H9 (cell line): ENCODE measurements around the gene ANKRD12. TPM values are rescaled to one million over a fixed set of nuclear protein-coding genes. Genes with fewer than 3 reads are reported as not detected.

Experiments
- DNase-seq: peaks from one replicate; pipeline ENCODE4 v3.0.0-alpha.2; 2017
- H2AFZ ChIP-seq: one replicate; pipeline ENCODE4 v1.6.1; 2013; ENCODE audit warnings: mild to moderate bottlenecking, low read length, control low read depth, moderate library complexity
- H2AK5ac ChIP-seq: 2 replicates; pipeline ENCODE4 v1.6.1; 2013; ENCODE audit warnings: low read length, control low read depth, mixed read lengths; ENCODE audit not compliant: insufficient read length
- H2BK120ac ChIP-seq: one replicate; pipeline ENCODE4 v1.6.1; 2013; ENCODE audit warnings: low read depth, mild to moderate bottlenecking, low read length, control low read depth, inconsistent platforms; ENCODE audit not compliant: poor library complexity, severe bottlenecking
- H2BK12ac ChIP-seq: 2 replicates; pipeline ENCODE4 v1.6.1; 2013; ENCODE audit warnings: low read length, control low read depth, mixed read lengths, low read depth; ENCODE audit not compliant: insufficient read length
- H2BK15ac ChIP-seq: 2 replicates; pipeline ENCODE4 v1.6.1; 2013; ENCODE audit warnings: low read depth, low read length, control low read depth
- H2BK20ac ChIP-seq: one replicate; pipeline ENCODE4 v1.6.1; 2013; ENCODE audit warnings: low read depth, mild to moderate bottlenecking, low read length, control low read depth, inconsistent platforms; ENCODE audit not compliant: poor library complexity, severe bottlenecking
- H2BK5ac ChIP-seq: 2 replicates; pipeline ENCODE4 v1.6.1; 2013; ENCODE audit warnings: low read length, control low read depth, mixed read lengths; ENCODE audit not compliant: insufficient read length
- H3K14ac ChIP-seq: 2 replicates; pipeline ENCODE4 v1.6.1; 2013; ENCODE audit warnings: low read length, control low read depth; ENCODE audit not compliant: insufficient read depth
- H3K18ac ChIP-seq: 2 replicates; pipeline ENCODE4 v1.6.1; 2013; ENCODE audit warnings: low read depth, mild to moderate bottlenecking, mixed read lengths, low read length, control low read depth; ENCODE audit not compliant: insufficient read length
- H3K23ac ChIP-seq: 2 replicates; pipeline ENCODE4 v1.6.1; 2013; ENCODE audit warnings: low read length, control low read depth, mixed read lengths, low read depth; ENCODE audit not compliant: insufficient read length
- H3K23me2 ChIP-seq: 2 replicates; pipeline ENCODE4 v1.6.1; 2013; ENCODE audit warnings: low read depth, mild to moderate bottlenecking, mixed read lengths, low read length, control low read depth; ENCODE audit not compliant: insufficient read length, poor library complexity, severe bottlenecking
- H3K27ac ChIP-seq: 2 replicates; pipeline ENCODE4 v1.5.1; 2013; ENCODE audit warnings: low read length, control low read depth, mixed read lengths, low read depth; ENCODE audit not compliant: insufficient read length
- H3K27me3 ChIP-seq: 2 replicates; pipeline ENCODE4 v1.6.1; 2013; ENCODE audit warnings: low read length, control low read depth, inconsistent platforms; ENCODE audit not compliant: insufficient read depth
- H3K4ac ChIP-seq: 2 replicates; pipeline ENCODE4 v1.6.1; 2013; ENCODE audit warnings: low read depth, mild to moderate bottlenecking, control low read depth, inconsistent platforms, low read length, moderate library complexity
- H3K4me1 ChIP-seq: 2 replicates; pipeline ENCODE4 v1.6.1; 2013; ENCODE audit warnings: low read length, control low read depth, inconsistent platforms; ENCODE audit not compliant: insufficient read depth
- H3K4me2 ChIP-seq: 2 replicates; pipeline ENCODE4 v1.6.1; 2013; ENCODE audit warnings: low read length, control low read depth, mixed read lengths; ENCODE audit not compliant: insufficient read length, insufficient read depth
- H3K56ac ChIP-seq: 2 replicates; pipeline ENCODE4 v1.6.1; 2013; ENCODE audit warnings: low read depth, mild to moderate bottlenecking, mixed read lengths, low read length, control low read depth; ENCODE audit not compliant: insufficient read length
- H3K79me1 ChIP-seq: 2 replicates; pipeline ENCODE4 v1.6.1; 2013; ENCODE audit warnings: low read depth, mild to moderate bottlenecking, moderate library complexity, low read length, control low read depth, inconsistent platforms; ENCODE audit not compliant: insufficient read depth, poor library complexity, severe bottlenecking
- H3K79me2 ChIP-seq: 2 replicates; pipeline ENCODE4 v1.6.1; 2013; ENCODE audit warnings: low read length, control low read depth, inconsistent platforms; ENCODE audit not compliant: insufficient read depth
- H3K9ac ChIP-seq: 2 replicates; pipeline ENCODE4 v1.6.1; 2013; ENCODE audit warnings: low read length, control low read depth, mixed read lengths; ENCODE audit not compliant: insufficient read length; ENCODE audit errors: extremely low read depth
- H3K9me3 ChIP-seq: one replicate; pipeline ENCODE4 v1.6.1; 2013; ENCODE audit warnings: low read depth, low read length, inconsistent platforms; ENCODE audit not compliant: control insufficient read depth
- H3T11ph ChIP-seq: one replicate; pipeline ENCODE4 v1.6.1; 2013; ENCODE audit warnings: mild to moderate bottlenecking, low read length, control low read depth, inconsistent platforms
- H4K20me1 ChIP-seq: one replicate; pipeline ENCODE4 v1.6.1; 2013; ENCODE audit not compliant: control insufficient read depth, insufficient read length, insufficient read depth
- H4K5ac ChIP-seq: 2 replicates; pipeline ENCODE4 v1.6.1; 2013; ENCODE audit warnings: low read depth, mild to moderate bottlenecking, mixed read lengths, low read length, control low read depth; ENCODE audit not compliant: insufficient read length
- H4K8ac ChIP-seq: replicated peaks from 2 replicates; pipeline ENCODE4 v1.6.1; 2013; ENCODE audit warnings: low read length, control low read depth, mixed read lengths, low read depth; ENCODE audit not compliant: insufficient read length
- H4K91ac ChIP-seq: 2 replicates; pipeline ENCODE4 v1.6.1; 2013; ENCODE audit warnings: low read depth, mild to moderate bottlenecking, moderate library complexity, mixed read lengths, low read length, control low read depth; ENCODE audit not compliant: insufficient read length
- H3K27ac Mint-ChIP-seq, 3 experiments: 2 replicates in 2 of 3; 3 replicates in 1 of 3; pipeline ENCODE4 v1.8.0; 2020 to 2021; ENCODE audit warnings: mixed read lengths in 3 of 3, mild to moderate bottlenecking in 1 of 3, moderate library complexity in 1 of 3
- H3K27me3 Mint-ChIP-seq: 2 replicates; pipeline ENCODE4 v1.8.0; 2021; ENCODE audit warnings: low read depth, mild to moderate bottlenecking, moderate library complexity, mixed read lengths
- H3K36me3 Mint-ChIP-seq, 3 experiments: 2 replicates in 2 of 3; 3 replicates in 1 of 3; pipeline ENCODE4 v1.8.0; 2020 to 2021; ENCODE audit warnings: low read depth in 3 of 3, mixed read lengths in 3 of 3; ENCODE audit not compliant: insufficient read depth in 1 of 3
- H3K4me1 Mint-ChIP-seq, 2 experiments: 2 replicates each; pipeline ENCODE4 v1.8.0; 2020; ENCODE audit warnings: mixed read lengths in 2 of 2
- H3K4me3 Mint-ChIP-seq, 2 experiments: 2 replicates in 1 of 2; 3 replicates in 1 of 2; pipeline ENCODE4 v1.8.0; 2020 to 2021; ENCODE audit warnings: mild to moderate bottlenecking in 2 of 2, mixed read lengths in 2 of 2, moderate library complexity in 1 of 2
- H3K9me3 Mint-ChIP-seq, 2 experiments: 2 replicates in 1 of 2; 3 replicates in 1 of 2; pipeline ENCODE4 v1.8.0; 2020; ENCODE audit warnings: mild to moderate bottlenecking in 2 of 2, mixed read lengths in 2 of 2, moderate library complexity in 1 of 2
- WGBS: extraction: QIAGEN DNeasy Blood & Tissue Kit; methylation state at CpG from one replicate; pipeline ENCODE4 v1.1.7; 2013; ENCODE audit warnings: missing lambda C conversion rate, low lambda C conversion rate, mixed read lengths; ENCODE audit not compliant: insufficient read length; ENCODE audit errors: extremely low coverage; 5-methylcytosine and 5-hydroxymethylcytosine counted together
- total RNA-seq: library from RNA; stranded (reverse); gene quantifications from 2 replicates; pipeline ENCODE4 v1.2.1, GENCODE V29; 2021
- TF ChIP-seq, protein P1 (sequence below): fragments of 200-600 bp; sonication (generic); conservative IDR thresholded peaks from 3 replicates; pipeline ENCODE4 v1.8.0; 2021; ENCODE audit warnings: antibody characterized with exemption, mild to moderate bottlenecking

The ANKRD12 gene
- total RNA-seq, 1 experiment from 2014 or later: 38.9 TPM

DNA sequence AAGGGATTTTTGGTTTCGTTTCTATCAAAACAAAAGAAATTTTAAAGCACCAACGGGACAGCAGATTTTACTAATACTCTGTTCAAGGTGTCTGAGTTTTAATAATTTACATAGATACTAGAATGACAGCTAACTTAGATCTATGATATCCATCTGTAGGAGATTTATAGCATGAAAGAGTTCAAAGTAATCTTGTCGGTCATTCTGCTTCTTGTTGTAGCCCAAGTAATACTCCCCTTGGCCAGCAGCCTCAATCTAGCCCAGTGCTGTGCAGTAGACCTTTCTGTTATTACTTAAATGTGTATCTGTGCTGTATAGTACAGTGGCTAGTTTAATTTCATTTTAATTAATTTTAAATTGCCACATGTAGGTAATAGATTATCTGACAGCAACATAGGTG, 44.7 kb downstream of the ANKRD12 start:
- Mint-ChIP-seq H3K4me1 (no peaks in the 10 kb centered on the region), H3K4me3 (no peak overlapping the region), H3K36me3 (peaks cover 0 to 16% (median 8%) of the 10 kb centered on the region in 3 experiments; a peak in 4 of 7 replicates), H3K27me3 (no peaks in the 10 kb centered on the region), H3K9me3 (no peaks in the 10 kb centered on the region), H3K27ac (no peak overlapping the region)
- Histone ChIP-seq H4K8ac (no peak overlapping the region), H3K9me3 (no peaks in the 10 kb centered on the region), H2BK12ac (no peak overlapping the region), H2BK15ac (no peak overlapping the region), H3K27ac (no peak overlapping the region), H3K14ac (no peak overlapping the region), H3K27me3 (no peaks in the 10 kb centered on the region), H3T11ph (no peak overlapping the region), H2AK5ac (no peak overlapping the region), H2AFZ (no peak overlapping the region), H3K56ac (no peak overlapping the region), H3K9ac (no peak overlapping the region), H3K4ac (no peak overlapping the region), H2BK120ac (no peak overlapping the region), H2BK5ac (no peak overlapping the region), H3K23ac (no peak overlapping the region), H4K20me1 (no peaks in the 10 kb centered on the region), H4K91ac (no peak overlapping the region), H4K5ac (no peak overlapping the region), H3K79me1 (no peaks in the 10 kb centered on the region), H3K18ac (no peak overlapping the region), H3K4me2 (no peak overlapping the region), H3K79me2 (no peaks in the 10 kb centered on the region), H3K23me2 (no peaks in the 10 kb centered on the region), H3K4me1 (no peaks in the 10 kb centered on the region), H2BK20ac (no peak overlapping the region)
- DNase-seq: no peak
- no CpG with 5 or more reads among the region's 3 CpGs for WGBS
- TF ChIP-seq, protein P1, sequence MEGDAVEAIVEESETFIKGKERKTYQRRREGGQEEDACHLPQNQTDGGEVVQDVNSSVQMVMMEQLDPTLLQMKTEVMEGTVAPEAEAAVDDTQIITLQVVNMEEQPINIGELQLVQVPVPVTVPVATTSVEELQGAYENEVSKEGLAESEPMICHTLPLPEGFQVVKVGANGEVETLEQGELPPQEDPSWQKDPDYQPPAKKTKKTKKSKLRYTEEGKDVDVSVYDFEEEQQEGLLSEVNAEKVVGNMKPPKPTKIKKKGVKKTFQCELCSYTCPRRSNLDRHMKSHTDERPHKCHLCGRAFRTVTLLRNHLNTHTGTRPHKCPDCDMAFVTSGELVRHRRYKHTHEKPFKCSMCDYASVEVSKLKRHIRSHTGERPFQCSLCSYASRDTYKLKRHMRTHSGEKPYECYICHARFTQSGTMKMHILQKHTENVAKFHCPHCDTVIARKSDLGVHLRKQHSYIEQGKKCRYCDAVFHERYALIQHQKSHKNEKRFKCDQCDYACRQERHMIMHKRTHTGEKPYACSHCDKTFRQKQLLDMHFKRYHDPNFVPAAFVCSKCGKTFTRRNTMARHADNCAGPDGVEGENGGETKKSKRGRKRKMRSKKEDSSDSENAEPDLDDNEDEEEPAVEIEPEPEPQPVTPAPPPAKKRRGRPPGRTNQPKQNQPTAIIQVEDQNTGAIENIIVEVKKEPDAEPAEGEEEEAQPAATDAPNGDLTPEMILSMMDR: no peak
